Measurements from ENCODE around the gene ZNF609. TPM values are rescaled to one million over a fixed set of nuclear protein-coding genes. Genes with fewer than 3 reads are reported as not detected.
A peak's percentile ranks its signal among the peaks of the same experiment; 100 is the strongest.

Gene ZNF609
- polyA plus RNA-seq, 1 experiment: 12.5 TPM

- Histone ChIP-seq H3K4me3 (ENCODE audit: low read depth, low read length) (no peak overlapping the region), H3K36me3 (ENCODE audit: control insufficient read depth, insufficient read depth, low read length) (0 out of 2 replicates have a peak, but pooled peaks cover 2% of the 10 kb centered on the region), H3K27me3 (ENCODE audit: control insufficient read depth, insufficient read depth, low read length) (no peaks in the 10 kb centered on the region)
- no peak for DNase-seq (ENCODE audit: low read depth)
- CTCF ChIA-PET: interaction anchor here (1.0 kb wide), 1 partner anchor 8 kb away, joined by 3 read pairs; no protein-coding TSS in a partner anchor
- POLR2A ChIA-PET: interaction anchor here (0.6 kb wide), 1 partner anchor 52 kb away, joined by 3 read pairs; no protein-coding TSS in a partner anchor
- TF ChIP-seq CTCF (IDR thresholded peaks at IDR 0.05; ENCODE audit: insufficient read depth, low read depth, low read length): no peak
Observed at GRCh38 chr15:64656508-64656907, 196.1 kb downstream of the ZNF609 start.

GRCh38 chr15:64665179-64665578 lies 204.8 kb downstream of the ZNF609 start:
- ChIA-PET CTCF (interaction anchor here (0.6 to 2.2 kb wide), 4 partner anchors 9 to 238 kb away, joined by 3 to 8 read pairs (median 4); no protein-coding TSS in a partner anchor), POLR2A (no interaction called here)
- H3K4me3 ChIP-seq (ENCODE audit: low read depth, low read length): no peak overlapping the region
- no peaks in the 10 kb centered on the region for H3K27me3 ChIP-seq (ENCODE audit: control insufficient read depth, insufficient read depth, low read length)
- TF ChIP-seq CTCF (IDR thresholded peaks at IDR 0.05; ENCODE audit: insufficient read depth, low read depth, low read length): no peak
- no peak for DNase-seq (ENCODE audit: low read depth)
- no peaks in the 10 kb centered on the region for H3K36me3 ChIP-seq (ENCODE audit: control insufficient read depth, insufficient read depth, low read length)

GRCh38 chr15:64667736-64668161 lies 207.4 kb downstream of the ZNF609 start:
- TF ChIP-seq CTCF (IDR thresholded peaks at IDR 0.05; ENCODE audit: insufficient read depth, low read depth, low read length): no peak
- POLR2A ChIA-PET: interaction anchor here (0.7 kb wide), 1 partner anchor 158 kb away, joined by 5 read pairs; the partner anchor contains the start of gene PIF1
- Histone ChIP-seq H3K4me3 (ENCODE audit: low read depth, low read length) (no peak overlapping the region), H3K36me3 (ENCODE audit: control insufficient read depth, insufficient read depth, low read length) (no peaks in the 10 kb centered on the region), H3K27me3 (ENCODE audit: control insufficient read depth, insufficient read depth, low read length) (no peaks in the 10 kb centered on the region)
- CTCF ChIA-PET: interaction anchor here (1.3 to 1.5 kb wide), 2 partner anchors 13 to 229 kb away, joined by 3 read pairs; no protein-coding TSS in a partner anchor
- peak; percentile 28 for DNase-seq (ENCODE audit: low read depth)

DNA sequence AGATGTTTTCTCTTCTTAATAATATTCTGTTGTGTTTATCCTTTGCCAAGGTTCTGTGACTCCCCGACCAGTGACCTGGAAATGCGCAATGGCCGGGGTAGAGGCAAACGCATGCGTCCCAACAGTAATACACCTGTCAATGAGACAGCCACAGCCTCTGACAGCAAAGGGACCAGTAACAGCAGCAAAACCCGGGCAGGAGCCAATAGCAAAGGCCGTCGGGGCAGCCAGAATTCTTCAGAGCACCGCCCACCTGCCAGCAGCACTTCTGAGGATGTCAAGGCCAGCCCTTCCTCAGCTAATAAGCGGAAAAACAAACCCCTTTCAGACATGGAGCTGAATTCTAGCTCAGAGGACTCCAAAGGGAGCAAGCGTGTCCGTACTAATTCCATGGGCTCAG lies 213.5 kb downstream of the ZNF609 start:
- H3K27me3 ChIP-seq (ENCODE audit: control insufficient read depth, insufficient read depth, low read length): no peaks in the 10 kb centered on the region
- ChIA-PET POLR2A (no interaction called here), CTCF (interaction anchor here (0.6 to 1.7 kb wide), 3 partner anchors 11 to 55 kb away, joined by 3 to 7 read pairs (median 3); no protein-coding TSS in a partner anchor)
- H3K4me3 ChIP-seq (ENCODE audit: low read depth, low read length): no peak overlapping the region
- DNase-seq (ENCODE audit: low read depth): no peak
- no peak for TF ChIP-seq CTCF (IDR thresholded peaks at IDR 0.05; ENCODE audit: insufficient read depth, low read depth, low read length)
- H3K36me3 ChIP-seq (ENCODE audit: control insufficient read depth, insufficient read depth, low read length): peaks cover 11% of the 10 kb centered on the region

GRCh38 chr15:64678126-64678819 lies 217.9 kb downstream of the ZNF609 start:
- DNase-seq (ENCODE audit: low read depth): no peak
- ChIA-PET POLR2A (no interaction called here), CTCF (interaction anchor here (1.0 to 2.2 kb wide), 3 partner anchors 9 to 50 kb away, joined by 3 to 16 read pairs (median 4); no protein-coding TSS in a partner anchor)
- Histone ChIP-seq H3K4me3 (ENCODE audit: low read depth, low read length) (no peak overlapping the region), H3K36me3 (ENCODE audit: control insufficient read depth, insufficient read depth, low read length) (peaks cover 30% of the 10 kb centered on the region), H3K27me3 (ENCODE audit: control insufficient read depth, insufficient read depth, low read length) (no peaks in the 10 kb centered on the region)
- no peak for TF ChIP-seq CTCF (IDR thresholded peaks at IDR 0.05; ENCODE audit: insufficient read depth, low read depth, low read length)
